MM.1S (cell line): ENCODE measurements around the gene ANKLE2.

Experiments used
- EZH2 ChIP-seq: fragments of 300-600 bp; sonication (generic); optimal IDR thresholded peaks from 2 replicates; pipeline ENCODE3; 2017; ENCODE audit warnings: low read depth, mild to moderate bottlenecking, antibody characterized with exemption, low read length, mixed read lengths
- EZH2phosphoT487 ChIP-seq: fragments of 300-600 bp; sonication (generic); IDR thresholded peaks from 2 replicates; pipeline ENCODE4 v1.6.1; 2018; ENCODE audit warnings: antibody characterized with exemption, low read length
- TF ChIP-seq, protein P1 (sequence below): fragments of 300-600 bp; sonication (generic); IDR thresholded peaks from 2 replicates; pipeline ENCODE4 v1.5.1; 2016; ENCODE audit warnings: antibody characterized with exemption, low read length, mixed read lengths

DNA sequence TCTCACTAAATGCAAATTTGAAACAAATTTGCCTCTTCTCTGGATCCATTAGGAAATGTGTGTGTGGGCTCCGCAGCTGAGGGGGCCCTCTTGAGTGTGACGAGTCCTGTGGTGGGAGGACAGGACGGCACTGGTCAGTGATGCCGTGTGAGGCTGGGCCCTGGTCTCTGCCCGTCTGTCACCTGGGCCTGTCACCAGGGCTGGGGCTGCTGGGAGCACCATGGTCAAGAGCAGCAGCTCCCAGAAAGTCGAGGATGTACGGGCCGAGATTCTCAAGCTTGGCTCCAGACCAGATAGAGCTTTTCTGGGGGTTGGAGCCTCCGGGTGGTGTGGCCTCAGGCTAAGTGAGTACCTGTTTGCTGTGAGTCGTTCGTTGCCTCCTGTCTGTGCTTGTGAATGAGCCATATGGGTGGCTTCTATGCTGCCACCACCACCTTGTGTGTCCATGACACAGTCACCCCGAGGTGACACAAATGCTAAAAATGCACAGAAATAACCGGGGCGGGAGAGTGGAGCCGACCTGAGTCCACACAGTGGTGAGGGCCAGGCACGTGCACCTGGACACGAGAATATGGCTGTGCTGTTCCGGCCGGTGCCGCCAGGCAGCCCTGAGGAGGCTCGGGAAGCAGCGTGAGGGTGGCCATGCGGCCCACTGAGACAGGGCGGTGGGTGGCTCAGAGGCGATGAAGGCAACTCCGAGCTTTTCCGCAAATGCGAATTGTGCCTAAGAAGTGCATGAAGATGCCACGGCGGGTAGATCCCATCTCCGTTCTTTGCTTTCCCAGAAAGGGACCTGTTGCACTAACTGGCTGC, 42.3 kb downstream of the ANKLE2 start:
- TF ChIP-seq, protein P1, sequence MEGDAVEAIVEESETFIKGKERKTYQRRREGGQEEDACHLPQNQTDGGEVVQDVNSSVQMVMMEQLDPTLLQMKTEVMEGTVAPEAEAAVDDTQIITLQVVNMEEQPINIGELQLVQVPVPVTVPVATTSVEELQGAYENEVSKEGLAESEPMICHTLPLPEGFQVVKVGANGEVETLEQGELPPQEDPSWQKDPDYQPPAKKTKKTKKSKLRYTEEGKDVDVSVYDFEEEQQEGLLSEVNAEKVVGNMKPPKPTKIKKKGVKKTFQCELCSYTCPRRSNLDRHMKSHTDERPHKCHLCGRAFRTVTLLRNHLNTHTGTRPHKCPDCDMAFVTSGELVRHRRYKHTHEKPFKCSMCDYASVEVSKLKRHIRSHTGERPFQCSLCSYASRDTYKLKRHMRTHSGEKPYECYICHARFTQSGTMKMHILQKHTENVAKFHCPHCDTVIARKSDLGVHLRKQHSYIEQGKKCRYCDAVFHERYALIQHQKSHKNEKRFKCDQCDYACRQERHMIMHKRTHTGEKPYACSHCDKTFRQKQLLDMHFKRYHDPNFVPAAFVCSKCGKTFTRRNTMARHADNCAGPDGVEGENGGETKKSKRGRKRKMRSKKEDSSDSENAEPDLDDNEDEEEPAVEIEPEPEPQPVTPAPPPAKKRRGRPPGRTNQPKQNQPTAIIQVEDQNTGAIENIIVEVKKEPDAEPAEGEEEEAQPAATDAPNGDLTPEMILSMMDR: no peak
- TF ChIP-seq EZH2 (no peak), EZH2phosphoT487 (no peak)
